Osteocyte (in vitro differentiated cells): ENCODE results near the gene CNTNAP2. TPM values are rescaled to one million over a fixed set of nuclear protein-coding genes. Genes with fewer than 3 reads are reported as not detected.
"Not testable (repeated sequence)": the region's sequence is repeated elsewhere in the genome, so short reads cannot be mapped to it uniquely, and the experiment has no call there.

Experiments used
- DNase-seq: peaks from one replicate; pipeline ENCODE4 v3.0.0; 2021; ENCODE audit warnings: mixed read lengths; ENCODE audit not compliant: unreplicated experiment; ENCODE audit errors: extremely low spot score
- H3K27ac Mint-ChIP-seq: one replicate; pipeline ENCODE4 v1.8.0; 2021; ENCODE audit warnings: mild to moderate bottlenecking, mixed read lengths; ENCODE audit not compliant: unreplicated experiment
- H3K27me3 Mint-ChIP-seq: one replicate; pipeline ENCODE4 v1.8.0; 2021; ENCODE audit warnings: mixed read lengths; ENCODE audit not compliant: unreplicated experiment
- H3K36me3 Mint-ChIP-seq: one replicate; pipeline ENCODE4 v1.8.0; 2021; ENCODE audit warnings: mixed read lengths; ENCODE audit not compliant: unreplicated experiment
- H3K4me1 Mint-ChIP-seq: one replicate; pipeline ENCODE4 v1.8.0; 2021; ENCODE audit warnings: mixed read lengths; ENCODE audit not compliant: unreplicated experiment
- H3K4me3 Mint-ChIP-seq: one replicate; pipeline ENCODE4 v1.8.0; 2021; ENCODE audit warnings: mild to moderate bottlenecking, moderate library complexity, mixed read lengths; ENCODE audit not compliant: unreplicated experiment
- H3K9me3 Mint-ChIP-seq: one replicate; pipeline ENCODE4 v1.8.0; 2021; ENCODE audit warnings: mixed read lengths; ENCODE audit not compliant: unreplicated experiment
- CTCF ChIP-seq: fragments of 200-600 bp; sonication (generic); IDR thresholded peaks from 2 replicates; pipeline ENCODE4 v1.5.0; 2021; ENCODE audit warnings: antibody characterized with exemption, mild to moderate bottlenecking, moderate library complexity
- total RNA-seq: library from RNA; stranded (reverse); gene quantifications from 2 replicates; pipeline ENCODE4 v1.2.1, GENCODE V29; 2021

The CNTNAP2 gene
- total RNA-seq, 1 donor from 2014 or later, result 1.4 TPM

DNA sequence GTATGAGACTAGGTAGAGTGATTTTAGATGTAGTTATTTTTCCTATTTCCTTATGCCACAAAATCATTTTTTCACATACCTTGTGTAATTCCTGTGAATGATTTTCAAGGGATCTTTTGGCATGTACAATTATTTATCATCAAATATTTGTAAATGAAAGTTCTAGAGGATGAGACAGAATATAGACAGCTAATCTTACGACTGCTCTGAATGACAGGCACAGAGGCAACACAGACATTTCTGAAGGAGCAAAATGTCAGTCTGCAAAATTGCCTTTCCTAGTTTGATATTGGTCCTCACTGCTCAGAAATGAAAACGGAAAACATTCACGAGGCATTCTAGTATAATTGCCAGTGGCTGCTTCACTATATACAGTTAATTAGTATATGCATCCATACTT lies 1663.3 kb downstream of the CNTNAP2 start:
- H3K27me3 Mint-ChIP-seq, result no peaks in the 10 kb centered on the region
- DNase-seq, result no peak
- H3K27ac Mint-ChIP-seq, result no peak overlapping the region
- H3K4me1 Mint-ChIP-seq, result no peaks in the 10 kb centered on the region
- H3K9me3 Mint-ChIP-seq, result no peaks in the 10 kb centered on the region
- no peak for TF ChIP-seq CTCF
- no peaks in the 10 kb centered on the region for H3K36me3 Mint-ChIP-seq
- H3K4me3 Mint-ChIP-seq, result no peak overlapping the region

- H3K4me3 Mint-ChIP-seq, result no peak overlapping the region
- no peaks in the 10 kb centered on the region for H3K4me1 Mint-ChIP-seq
- H3K36me3 Mint-ChIP-seq, result no peaks in the 10 kb centered on the region
- no peaks in the 10 kb centered on the region for H3K9me3 Mint-ChIP-seq
- DNase-seq, result no peak
- peaks cover 5% of the 10 kb centered on the region for H3K27me3 Mint-ChIP-seq
- no peak overlapping the region for H3K27ac Mint-ChIP-seq
- TF ChIP-seq CTCF, result no peak
These were observed 1680.0 kb downstream of the CNTNAP2 start for GRCh38 chr7:147796581-147796980.

- Mint-ChIP-seq H3K4me1 (no peaks in the 10 kb centered on the region), H3K27ac (no peak overlapping the region), H3K27me3 (peaks cover 5% of the 10 kb centered on the region), H3K9me3 (no peaks in the 10 kb centered on the region), H3K4me3 (no peak overlapping the region), H3K36me3 (no peaks in the 10 kb centered on the region)
- TF ChIP-seq CTCF, result no peak
- no peak for DNase-seq
These were observed 1681.4 kb downstream of the CNTNAP2 start for GRCh38 chr7:147798001-147798400.

GRCh38 chr7:147801762-147802161 lies 1685.2 kb downstream of the CNTNAP2 start:
- H3K27me3 Mint-ChIP-seq, DNase-seq, H3K27ac Mint-ChIP-seq, H3K4me1 Mint-ChIP-seq, H3K36me3 Mint-ChIP-seq, H3K4me3 Mint-ChIP-seq: not testable (repeated sequence)
- H3K9me3 Mint-ChIP-seq, result peaks cover 14% of the 10 kb centered on the region

DNA sequence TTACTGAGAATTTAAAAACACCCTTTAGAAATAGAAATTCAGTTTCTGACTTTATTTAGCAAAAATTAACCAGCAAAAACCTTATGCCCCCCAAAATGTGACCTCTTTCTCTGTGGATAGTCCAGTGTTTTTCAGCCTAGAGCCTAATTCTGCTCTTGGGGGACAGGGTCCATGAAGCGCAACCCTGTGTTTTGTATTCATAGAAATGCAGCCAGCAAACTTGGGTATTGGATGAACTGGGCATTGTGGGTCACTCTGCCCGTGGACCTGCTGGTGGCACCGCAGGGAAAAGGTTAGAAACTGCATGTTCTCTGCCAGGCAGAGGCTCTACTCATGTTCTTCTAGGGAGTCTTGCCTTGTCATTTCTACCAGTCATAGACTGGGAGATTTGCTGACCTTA lies 1686.5 kb downstream of the CNTNAP2 start:
- peaks cover 14% of the 10 kb centered on the region for H3K9me3 Mint-ChIP-seq
- H3K36me3 Mint-ChIP-seq, result no peaks in the 10 kb centered on the region
- DNase-seq, result no peak
- H3K4me1 Mint-ChIP-seq, result no peaks in the 10 kb centered on the region
- no peak overlapping the region for H3K4me3 Mint-ChIP-seq
- TF ChIP-seq CTCF, result no peak
- no peak overlapping the region for H3K27ac Mint-ChIP-seq
- H3K27me3 Mint-ChIP-seq, result no peaks in the 10 kb centered on the region

- Mint-ChIP-seq H3K27ac (no peak overlapping the region), H3K27me3 (no peaks in the 10 kb centered on the region), H3K4me1 (no peaks in the 10 kb centered on the region), H3K36me3 (no peaks in the 10 kb centered on the region), H3K4me3 (no peak overlapping the region), H3K9me3 (peaks cover 14% of the 10 kb centered on the region)
- no peak for DNase-seq
- TF ChIP-seq CTCF, result no peak
These were observed 1687.0 kb downstream of the CNTNAP2 start for GRCh38 chr7:147803606-147804005.
